Airway epithelial cell (primary cell): Measurements from ENCODE around the gene CAPG. TPM values are rescaled to one million over a fixed set of nuclear protein-coding genes. Genes with fewer than 3 reads are reported as not detected.

Source experiments
- total RNA-seq: library from RNA; depleted of rRNA; stranded (reverse); fragments of >200 nt; gene quantifications from 2 replicates; pipeline ENCODE4 v1.2.3, GENCODE V29; 2015

CAPG gene
- 400 and 475 TPM in 2 replicates for total RNA-seq

GRCh38 chr2:85409845-85410583 is at the start of gene CAPG:
CAPG (minus strand) TSS chr2:85410366; CDS start chr2:85402145, 8,221 bp downstream.

GRCh38 chr2:85418132-85419008 is 8.2 kb upstream of the CAPG start, which contains the start of gene SH2D6:
SH2D6 (plus strand) TSS chr2:85418714; CDS start chr2:85429466, 10,752 bp downstream.

GRCh38 chr2:85354286-85355072 is 55.7 kb downstream of the CAPG start, which contains the start of the genes ELMOD3 and RETSAT:
ELMOD3 (plus strand) TSS chr2:85354769; CDS start chr2:85357199, 2,430 bp downstream.
RETSAT (minus strand) TSS chr2:85354528; CDS start chr2:85354507, 21 bp downstream.

Other genes starting within 250 kb of the CAPG start
- 28.0 and 36.9 TPM in 2 replicates for gene TGOLN2, start 82.4 kb downstream of the CAPG start, total RNA-seq
- 51.7 and 52.9 TPM in 2 replicates for gene RETSAT, start 55.8 kb downstream of the CAPG start, total RNA-seq
- gene ELMOD3, start 55.6 kb downstream of the CAPG start, total RNA-seq: 11.4 and 13.3 TPM in 2 replicates
- not detected in 2 replicates for gene SH2D6, start 8.3 kb upstream of the CAPG start, total RNA-seq
- 60.4 and 67.8 TPM in 2 replicates for gene MAT2A, start 128.8 kb upstream of the CAPG start, total RNA-seq
- gene GGCX, start 151.1 kb upstream of the CAPG start, total RNA-seq: 40.3 and 48.2 TPM in 2 replicates
- gene VAMP8, start 167.2 kb upstream of the CAPG start, total RNA-seq: 140 and 150 TPM in 2 replicates
- gene VAMP5, start 174.1 kb upstream of the CAPG start, total RNA-seq: 1.9 and 2.3 TPM in 2 replicates
- gene RNF181, start 185.4 kb upstream of the CAPG start, total RNA-seq: 143 and 206 TPM in 2 replicates
- gene TMEM150A, start 192.3 kb upstream of the CAPG start, total RNA-seq: 9.9 and 14.6 TPM in 2 replicates
- gene C2orf68, start 201.7 kb upstream of the CAPG start, total RNA-seq: 11.7 and 12.4 TPM in 2 replicates
- gene USP39, start 205.8 kb upstream of the CAPG start, total RNA-seq: 66.4 and 71.3 TPM in 2 replicates